HCT116 (cell line): ENCODE data around the gene KBTBD13. TPM values are rescaled to one million over a fixed set of nuclear protein-coding genes. Genes with fewer than 3 reads are reported as not detected.

Source experiments
- ATAC-seq: fragments of 200-7000 bp; cut with Tn5 transposase; 2 replicates; pipeline ENCODE4 v1.9.1; 2020; ENCODE audit warnings: mild to moderate bottlenecking, moderate library complexity
- BruUV-seq: library from RNA; stranded (reverse); fragments of 400-500 nt; replicated peaks from 2 replicates; lab custom pipeline; 2021; lab: Mats Ljungman, UMichigan
- CTCF ChIA-PET: fragments of 300-600 bp; sonication (Branson Sonifier 250); formaldehyde crosslinking; loops from one replicate; lab custom pipeline; 2021; ENCODE audit warnings: antibody characterized with exemption; lab: Charles Lee
- POLR2A ChIA-PET: fragments of 300-600, 350-600 bp; sonication (Branson Sonifier 250); formaldehyde crosslinking; loops from one replicate; lab custom pipeline; 2021; ENCODE audit warnings: antibody characterized with exemption; lab: Charles Lee
- RAD21 ChIA-PET, 2 experiments: fragments of 300-600 bp; sonication (Branson Sonifier 250); formaldehyde crosslinking; loops; one replicate each; lab custom pipeline; 2023; ENCODE audit warnings: low total read pairs in 2 of 2; ENCODE audit not compliant: uncharacterized antibody in 2 of 2, unreplicated experiment in 2 of 2, low non-redundant PET in 1 of 2; lab: Charles Lee
- DNase-seq: peaks from one replicate; pipeline ENCODE4 v3.0.0-alpha.2; 2010; ENCODE audit warnings: low read depth, low spot score
- H2AFZ ChIP-seq: fragments of 200-600 bp; shearing (Covaris generic), sonication (generic); 2 replicates; pipeline ENCODE4 v1.6.1; 2017; ENCODE audit warnings: low read depth, mixed run types, mixed read lengths, antibody characterized with exemption, low read length; ENCODE audit not compliant: poor library complexity, severe bottlenecking
- H3K27ac ChIP-seq: 2 replicates; pipeline ENCODE4 v1.5.1; 2012; ENCODE audit warnings: low read depth, low read length
- H3K27me3 ChIP-seq: fragments of 200-600 bp; sonication (generic); 2 replicates; pipeline ENCODE4 v1.6.1; 2016; ENCODE audit warnings: mixed run types, low read length, mixed read lengths; ENCODE audit not compliant: insufficient read depth
- H3K36me3 ChIP-seq, 2 experiments: fragments of 200-500 bp in 1 of 2; fragments of 200-600 bp in 1 of 2; sonication (Bioruptor generic) in 1 of 2; sonication (generic) in 1 of 2; 2 replicates each; pipeline versions ENCODE4 v1.5.1 to v1.6.1; 2014 to 2016; ENCODE audit warnings: low read length in 2 of 2, inconsistent platforms in 1 of 2, mixed read lengths in 1 of 2, mixed run types in 1 of 2; ENCODE audit not compliant: insufficient read depth in 2 of 2, control insufficient read depth in 1 of 2
- H3K4me1 ChIP-seq, 2 experiments: fragments of 200-600 bp in 1 of 2; sonication (generic) in 1 of 2; 2 replicates each; pipeline versions ENCODE4 v1.5.1 to v1.6.1; 2012 to 2017; ENCODE audit warnings: low read length in 2 of 2, inconsistent platforms in 1 of 2, mild to moderate bottlenecking in 1 of 2, mixed read lengths in 1 of 2, mixed run types in 1 of 2, moderate library complexity in 1 of 2; ENCODE audit not compliant: insufficient read depth in 2 of 2, control insufficient read depth in 1 of 2
- H3K4me2 ChIP-seq: fragments of 200-600 bp; sonication (generic); 2 replicates; pipeline ENCODE4 v1.6.1; 2017; ENCODE audit warnings: mixed run types, low read length, mixed read lengths
- H3K4me3 ChIP-seq, 2 experiments: fragments of 200-600 bp in 1 of 2; sonication (generic) in 1 of 2; replicated peaks in 1 of 2; 2 replicates each; pipeline ENCODE4 v1.5.1; 2011 to 2016; ENCODE audit warnings: low read length in 2 of 2, control low read depth in 1 of 2, low read depth in 1 of 2, mild to moderate bottlenecking in 1 of 2, mixed read lengths in 1 of 2, mixed run types in 1 of 2
- H3K79me2 ChIP-seq: fragments of 200-600 bp; sonication (generic); 2 replicates; pipeline ENCODE4 v1.6.1; 2017; ENCODE audit warnings: mild to moderate bottlenecking, mixed run types, low read length, moderate library complexity, mixed read lengths; ENCODE audit not compliant: insufficient read depth
- H3K9ac ChIP-seq: fragments of 200-600 bp; sonication (generic); 2 replicates; pipeline ENCODE4 v1.6.1; 2016; ENCODE audit warnings: low read length, mixed read lengths
- H3K9me2 ChIP-seq: fragments of 200-600 bp; sonication (generic), shearing (Covaris generic); 2 replicates; pipeline ENCODE4 v1.6.1; 2017; ENCODE audit warnings: mixed run types, mild to moderate bottlenecking, moderate library complexity; ENCODE audit not compliant: insufficient read depth
- H3K9me3 ChIP-seq, 2 experiments: fragments of 200-500 bp in 1 of 2; fragments of 200-600 bp in 1 of 2; sonication (Bioruptor generic) in 1 of 2; sonication (generic) in 1 of 2; 2 replicates each; pipeline ENCODE4 v1.6.1; 2014 to 2017; ENCODE audit warnings: low read length in 2 of 2, mixed read lengths in 2 of 2, inconsistent platforms in 1 of 2, low read depth in 1 of 2, mild to moderate bottlenecking in 1 of 2, mixed run types in 1 of 2, moderate library complexity in 1 of 2; ENCODE audit not compliant: control insufficient read depth in 1 of 2, insufficient read depth in 1 of 2
- H4K20me1 ChIP-seq: fragments of 200-600 bp; sonication (generic), shearing (Covaris generic); 2 replicates; pipeline ENCODE4 v1.6.1; 2017; ENCODE audit warnings: mixed run types, mild to moderate bottlenecking, moderate library complexity; ENCODE audit not compliant: insufficient read depth
- ATF3 ChIP-seq: IDR thresholded peaks from 2 replicates; pipeline ENCODE4 v1.6.1; 2012
- CBX3 ChIP-seq: IDR thresholded peaks from 2 replicates; pipeline ENCODE4 v1.6.1; 2012; ENCODE audit warnings: low read depth
- EGR1 ChIP-seq: IDR thresholded peaks from 2 replicates; pipeline ENCODE4 v1.6.1; 2012; ENCODE audit warnings: low read depth
- EZH2 ChIP-seq: fragments of 200-600 bp; sonication (generic); IDR thresholded peaks from 2 replicates; pipeline ENCODE4 v1.6.1; 2017; ENCODE audit warnings: antibody characterized with exemption, mixed run types
- EZH2phosphoT487 ChIP-seq: fragments of 200-600 bp; IDR thresholded peaks from 2 replicates; pipeline ENCODE4 v1.6.1; 2018; ENCODE audit warnings: antibody characterized with exemption, borderline replicate concordance
- FOSL1 ChIP-seq: IDR thresholded peaks from 2 replicates; pipeline ENCODE4 v1.6.1; 2012; ENCODE audit warnings: low read depth
- JUND ChIP-seq: IDR thresholded peaks from 2 replicates; pipeline ENCODE4 v1.6.1; 2012
- POLR2AphosphoS5 ChIP-seq: IDR thresholded peaks from 2 replicates; pipeline ENCODE4 v1.6.1; 2011; ENCODE audit warnings: mild to moderate bottlenecking, low read depth, low read length, moderate library complexity
- RAD21 ChIP-seq: IDR thresholded peaks from 2 replicates; pipeline ENCODE4 v1.6.1; 2012; ENCODE audit warnings: low read depth, mild to moderate bottlenecking
- REST ChIP-seq: IDR thresholded peaks from 2 replicates; pipeline ENCODE4 v1.6.1; 2012; ENCODE audit warnings: low read depth
- SIN3A ChIP-seq: IDR thresholded peaks from 2 replicates; pipeline ENCODE4 v1.6.1; 2012; ENCODE audit warnings: low read depth
- SRF ChIP-seq: IDR thresholded peaks from 2 replicates; pipeline ENCODE4 v1.6.1; 2012; ENCODE audit warnings: low read depth
- ZBTB33 ChIP-seq: IDR thresholded peaks from 2 replicates; pipeline ENCODE4 v1.6.1; 2011; ENCODE audit warnings: mild to moderate bottlenecking, low read length, moderate library complexity; ENCODE audit not compliant: insufficient replicate concordance; ENCODE audit errors: extremely low read depth
- ZFX ChIP-seq: fragments of 450-650 bp; IDR thresholded peaks from 2 replicates; pipeline ENCODE4 v1.6.1; 2017
- intact Hi-C: fragments of 100-400 bp; cut with micrococcal nuclease; formaldehyde crosslinking; loops from 2 replicates; pipeline ENCODE4 v1.10.0; 2022
- total RNA-seq: library from RNA; stranded (reverse); gene quantifications from one replicate; pipeline ENCODE4 v1.2.1, GENCODE V29; 2021; ENCODE audit not compliant: unreplicated experiment

KBTBD13 gene
- total RNA-seq, 1 experiment from 2014 or later: not detected

GRCh38 chr15:65037309-65037708 is 39.2 kb upstream of the KBTBD13 start:
- ATAC-seq (no peak), DNase-seq (no peak)
- Histone ChIP-seq H3K4me3 (no peak overlapping the region), H4K20me1 (no peaks in the 10 kb centered on the region), H3K4me2 (no peak overlapping the region), H2AFZ (no peak overlapping the region), H3K9ac (no peak overlapping the region), H3K27me3 (no peaks in the 10 kb centered on the region), H3K9me2 (no peaks in the 10 kb centered on the region), H3K9me3 (no peaks in the 10 kb centered on the region), H3K36me3 (no peaks in the 10 kb centered on the region), H3K4me1 (peaks cover 0 to 16% of the 10 kb centered on the region in 2 experiments; a peak in 3 of 4 replicates), H3K79me2 (no peaks in the 10 kb centered on the region), H3K27ac (no peak overlapping the region)
- TF ChIP-seq EGR1 (no peak), SRF (no peak), EZH2phosphoT487 (no peak), ZFX (no peak)
- BruUV-seq: no TSS peak
- POLR2A ChIA-PET: no interaction called here
- RAD21 ChIA-PET: no interaction called here
- intact Hi-C loops: no loop called here
- CTCF ChIA-PET: no interaction called here

- ChIA-PET POLR2A (no interaction called here), RAD21 (no interaction called here), CTCF (no interaction called here)
- intact Hi-C loops: no loop called here
- H4K20me1 ChIP-seq: no peaks in the 10 kb centered on the region
- no peak overlapping the region for H2AFZ ChIP-seq
- H3K4me2 ChIP-seq: no peak overlapping the region
- H3K4me1 ChIP-seq: peaks cover 0 to 14% of the 10 kb centered on the region in 2 experiments; a peak in 3 of 4 replicates
- DNase-seq (no peak), ATAC-seq (no peak)
- H3K79me2 ChIP-seq: no peaks in the 10 kb centered on the region
- H3K9ac ChIP-seq: no peak overlapping the region
- BruUV-seq: no TSS peak
- no peak overlapping the region for H3K27ac ChIP-seq
- no peaks in the 10 kb centered on the region for H3K9me2 ChIP-seq
- no peak overlapping the region for H3K4me3 ChIP-seq
- no peaks in the 10 kb centered on the region for H3K27me3 ChIP-seq
- no peaks in the 10 kb centered on the region for H3K36me3 ChIP-seq
- H3K9me3 ChIP-seq: no peaks in the 10 kb centered on the region
- TF ChIP-seq EZH2 (no peak), EGR1 (no peak), CBX3 (no peak), SIN3A (no peak), JUND (no peak), POLR2AphosphoS5 (no peak), ZBTB33 (no peak), EZH2phosphoT487 (no peak), FOSL1 (no peak), ATF3 (no peak), REST (no peak), RAD21 (no peak)
Measured at GRCh38 chr15:65038428-65038827, 38.1 kb upstream of the KBTBD13 start.
